ENCODE data around the gene LDHB.
"Not testable (repeated sequence)": the region's sequence is repeated elsewhere in the genome, so short reads cannot be mapped to it uniquely, and the experiment has no call there.

Gene LDHB

GRCh38 chr12:21657326-21658077, at the start of gene LDHB:
TSS of gene LDHB (minus strand) at chr12:21657842. CDS start at chr12:21654671, 3,171 bp downstream.
- no peak for DNase-seq

GRCh38 chr12:21704847-21705246, 47.2 kb upstream of the LDHB start:
- no peak for DNase-seq

GRCh38 chr12:21699851-21700250, 42.2 kb upstream of the LDHB start:
- no peak for DNase-seq

GRCh38 chr12:21697904-21698630, 40.4 kb upstream of the LDHB start:
- peak; percentile 32 for DNase-seq

GRCh38 chr12:21696625-21697024, 39.0 kb upstream of the LDHB start:
- no peak for DNase-seq

- no peak for DNase-seq
Measured at GRCh38 chr12:21695986-21696385, 38.3 kb upstream of the LDHB start.

DNA sequence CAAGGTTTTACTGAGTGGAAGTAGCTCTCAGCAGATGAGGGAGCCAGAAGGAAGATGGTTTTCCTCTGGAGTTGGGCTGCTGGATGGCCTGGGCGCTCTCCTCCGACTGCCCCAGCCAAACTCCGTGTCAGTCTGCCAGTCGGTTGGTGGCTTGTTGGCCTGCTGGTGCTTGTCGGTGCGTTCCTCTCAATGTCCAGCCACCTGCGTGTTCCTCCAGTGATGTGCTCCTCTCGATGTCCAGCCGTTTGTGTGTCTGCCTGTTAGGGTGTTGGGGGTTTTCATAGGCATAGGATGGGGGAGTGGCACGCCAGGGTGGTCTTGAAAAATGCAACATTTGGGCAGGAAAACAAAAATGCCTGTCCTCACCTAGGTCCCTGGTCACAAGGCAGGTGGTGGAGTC, 37.0 kb upstream of the LDHB start:
- DNase-seq: no peak

DNA sequence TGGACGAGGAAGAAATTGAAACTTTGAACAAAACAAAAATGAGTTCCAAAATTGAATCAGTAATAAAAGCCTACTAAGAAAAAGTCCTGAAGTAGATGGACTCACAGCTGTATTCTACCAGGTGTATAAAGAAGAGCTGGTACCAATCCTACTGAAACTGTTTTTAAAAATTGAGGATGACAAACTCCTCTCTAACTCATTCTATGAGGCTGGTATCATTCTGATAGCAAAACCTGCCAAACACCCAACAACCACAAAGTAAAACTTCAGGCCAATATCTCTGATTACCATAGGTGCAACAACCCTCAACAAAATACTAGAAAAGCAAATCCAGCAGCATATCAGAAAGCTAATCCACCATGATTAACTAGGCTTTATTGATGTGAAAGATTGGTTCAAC, 33.9 kb upstream of the LDHB start:
- no peak for DNase-seq

DNA sequence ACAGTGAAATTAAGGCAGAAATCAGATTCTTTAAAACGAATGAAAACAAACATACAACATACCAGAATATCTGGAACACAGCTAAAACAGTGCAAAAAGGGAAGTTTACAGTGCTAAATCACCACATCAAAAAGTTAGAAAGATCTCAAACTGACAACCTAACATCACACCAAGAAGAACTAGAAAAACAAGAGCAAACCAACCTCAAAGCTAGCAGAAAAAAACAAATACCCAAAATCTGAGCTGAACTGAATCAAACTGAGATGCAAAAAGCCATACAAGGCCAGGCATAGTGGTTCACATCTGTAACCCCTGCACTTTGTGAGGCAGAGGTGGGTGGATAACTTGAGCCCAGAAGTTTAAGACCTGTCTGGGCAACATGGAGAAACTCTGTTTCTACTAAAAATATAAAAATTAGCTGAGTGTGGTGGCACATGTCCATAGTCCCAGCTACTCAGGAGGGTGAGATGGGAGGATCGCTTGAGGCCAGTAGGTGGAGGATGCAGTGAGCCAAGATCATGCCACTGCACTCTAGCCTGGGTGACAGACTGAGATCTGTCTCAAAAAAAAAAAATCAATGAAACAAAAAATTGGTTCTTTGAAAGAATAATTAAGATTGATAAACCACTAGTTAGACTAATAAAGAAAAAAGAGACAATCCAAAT, 33.2 kb upstream of the LDHB start:
- no peak for DNase-seq

DNA sequence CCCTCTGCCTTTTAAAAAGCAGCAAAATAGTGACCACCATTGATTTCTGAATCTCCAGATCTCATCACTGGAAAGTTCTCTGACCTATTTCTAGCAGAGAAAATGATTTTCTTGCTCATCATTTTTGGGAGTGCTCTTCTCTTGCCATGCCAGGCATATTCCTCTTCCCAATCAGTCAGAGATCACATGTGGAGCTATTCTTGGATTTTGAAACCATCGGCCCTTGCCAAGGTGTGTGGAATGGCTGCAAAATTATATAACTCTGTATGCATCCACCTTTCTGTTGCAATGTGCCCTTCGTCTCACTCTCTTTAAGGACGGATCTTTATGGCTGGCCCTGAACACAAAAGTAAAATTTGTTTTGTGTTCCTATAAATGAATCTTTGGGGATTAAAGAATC, 25.5 kb upstream of the LDHB start:
- DNase-seq: no peak

- DNase-seq: no peak
Measured at GRCh38 chr12:21678959-21679358, 21.3 kb upstream of the LDHB start.

GRCh38 chr12:21677622-21678277, 20.1 kb upstream of the LDHB start:
- no peak for DNase-seq

- DNase-seq: no peak
Measured at GRCh38 chr12:21677204-21677603, 19.6 kb upstream of the LDHB start.

- DNase-seq: no peak
Measured at GRCh38 chr12:21676776-21677175, 19.1 kb upstream of the LDHB start.

DNA sequence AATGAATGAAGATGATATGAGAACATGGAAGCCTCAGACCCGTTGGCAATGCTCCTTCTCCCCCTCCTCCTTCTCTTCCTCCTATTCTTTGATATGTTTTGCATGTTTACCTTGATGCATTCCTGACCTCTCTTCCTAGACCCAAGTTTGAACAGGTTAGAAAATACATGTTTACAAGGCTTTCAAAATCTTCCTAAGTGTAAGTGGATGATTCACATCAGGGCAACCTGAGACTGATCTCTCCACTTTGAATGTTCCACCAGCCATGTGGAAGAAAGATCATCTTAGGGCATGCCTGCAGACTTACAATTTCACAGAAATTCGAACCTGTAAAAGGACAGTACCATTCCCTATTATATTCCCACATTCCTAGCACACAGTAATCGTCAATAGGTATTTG, 18.0 kb upstream of the LDHB start:
- no peak for DNase-seq

GRCh38 chr12:21675096-21675495, 17.5 kb upstream of the LDHB start:
- DNase-seq: no peak

GRCh38 chr12:21673830-21674552, 16.3 kb upstream of the LDHB start:
- DNase-seq: not testable (repeated sequence)

- DNase-seq: peak; percentile 22
Measured at GRCh38 chr12:21672146-21672545, 14.5 kb upstream of the LDHB start.

GRCh38 chr12:21666722-21667121, 9.1 kb upstream of the LDHB start:
- peak; percentile 93 for DNase-seq

DNA sequence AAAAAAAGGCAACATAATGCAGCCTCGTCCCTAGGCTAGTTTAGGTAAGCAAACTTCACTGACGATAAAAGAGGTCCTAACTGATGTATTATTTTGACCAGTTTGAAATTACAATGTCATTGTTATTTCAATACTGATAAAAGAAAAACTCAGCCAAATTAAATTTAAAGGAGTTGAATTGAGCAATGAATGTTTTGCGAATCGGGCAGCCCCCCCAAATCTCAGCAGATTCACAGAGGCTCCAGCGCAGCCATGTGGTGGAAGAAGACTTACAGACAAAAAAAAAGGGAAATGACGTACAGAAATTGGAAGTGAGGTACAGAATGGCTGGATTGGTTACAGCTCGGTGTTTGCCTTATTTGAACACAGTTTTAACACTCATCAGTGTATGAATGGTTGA, 8.2 kb upstream of the LDHB start:
- DNase-seq: no peak

DNA sequence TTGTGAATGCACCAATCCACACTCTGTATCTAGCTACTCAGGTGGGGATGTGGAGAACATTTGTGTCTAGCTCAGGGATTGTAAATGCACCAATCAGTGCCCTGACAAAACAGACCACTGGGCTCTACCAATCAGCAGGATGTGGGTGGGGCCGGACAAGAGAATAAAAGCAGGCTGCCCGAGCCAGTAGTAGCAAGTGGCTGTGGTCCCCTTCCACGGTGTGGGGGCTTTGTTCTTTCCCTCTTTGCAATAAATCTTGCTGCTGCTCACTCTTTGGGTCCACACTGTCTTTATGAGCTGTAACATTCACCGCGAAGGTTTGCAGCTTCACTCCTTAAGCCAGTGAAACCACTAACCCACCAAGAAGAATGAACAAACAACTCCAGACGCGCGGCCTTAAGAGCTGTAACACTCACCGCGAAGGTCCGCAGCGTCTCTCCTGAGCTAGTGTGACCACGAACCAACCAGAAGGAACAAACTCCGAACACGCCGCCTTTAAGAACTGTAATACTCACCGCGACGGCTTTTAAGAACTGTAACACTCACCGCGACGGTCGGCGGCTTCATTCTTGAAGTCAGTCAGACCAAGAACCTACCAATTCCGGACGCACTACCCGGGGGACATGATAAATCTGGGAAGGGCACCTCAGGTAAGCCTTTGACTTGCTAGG, 4.6 kb upstream of the LDHB start:
- DNase-seq: no peak
